Upper lobe of left lung (tissue), 6 donors: ENCODE results near the gene CHMP1B. TPM values are rescaled to one million over a fixed set of nuclear protein-coding genes. Genes with fewer than 3 reads are reported as not detected.

Source experiments
- ATAC-seq, 2 donors: fragments of 200-7000 bp; cut with Tn5 transposase; one replicate each; pipeline ENCODE4 v1.9.1; 2022; ENCODE audit warnings: mild to moderate bottlenecking in 2 of 2, moderate library complexity in 2 of 2; ENCODE audit not compliant: low FRiP score in 2 of 2
- DNase-seq, 2 donors: peaks; one replicate each; pipeline ENCODE4 v3.0.0-alpha.2; 2019 to 2020
- H3K27ac ChIP-seq, 4 donors: fragments of 200-600 bp; sonication (generic); one replicate each; pipeline ENCODE4 v1.5.1; 2016 to 2019
- H3K27me3 ChIP-seq, 4 donors: fragments of 200-600 bp; sonication (generic); one replicate each; pipeline ENCODE4 v1.5.1; 2017 to 2019
- H3K36me3 ChIP-seq, 4 donors: fragments of 200-600 bp; sonication (generic); one replicate each; pipeline ENCODE4 v1.5.1; 2016 to 2019
- H3K4me1 ChIP-seq, 4 donors: fragments of 200-600 bp; sonication (generic); one replicate each; pipeline ENCODE4 v1.5.1; 2018 to 2019
- H3K4me3 ChIP-seq, 4 donors: fragments of 200-600 bp; sonication (generic); one replicate each; pipeline ENCODE4 v1.5.1; 2017 to 2019; ENCODE audit warnings: mild to moderate bottlenecking in 2 of 4, moderate library complexity in 1 of 4
- H3K9me3 ChIP-seq, 4 donors: fragments of 200-600 bp; sonication (generic); one replicate each; pipeline ENCODE4 v1.5.1; 2018 to 2019
- EP300 ChIP-seq, 4 donors: sonication (generic); formaldehyde crosslinking; IDR thresholded peaks; one replicate each; pipeline ENCODE4 v1.5.1; 2017; ENCODE audit warnings: antibody characterized with exemption in 4 of 4, control low read depth in 2 of 4
- POLR2A ChIP-seq, 4 donors: fragments of 450-650 bp; IDR thresholded peaks; one replicate each; pipeline ENCODE4 v1.5.1; 2016 to 2017; ENCODE audit warnings: antibody characterized with exemption in 4 of 4, mild to moderate bottlenecking in 2 of 4
- POLR2AphosphoS5 ChIP-seq, 2 donors: sonication (generic); formaldehyde crosslinking; IDR thresholded peaks; one replicate each; pipeline ENCODE4 v1.5.1; 2017; ENCODE audit warnings: antibody characterized with exemption in 2 of 2
- WGBS, 2 donors: methylation state at CpG; one replicate each; pipeline ENCODE4 v1.1.5; 2017 to 2018; 5-methylcytosine and 5-hydroxymethylcytosine counted together
- total RNA-seq, 6 donors: library from RNA; depleted of rRNA in 4 of 6; stranded (reverse); fragments of >200 nt in 4 of 6; gene quantifications; one replicate each; pipeline versions ENCODE4 v1.1.0 to v1.2.1, GENCODE V29; 2016 to 2021
- TF ChIP-seq, protein P1 (sequence below), 6 experiments: fragments of 450-650 bp in 4 of 6; fragments of 200-600 bp in 2 of 6; sonication (generic) in 2 of 6; IDR thresholded peaks; one replicate each; pipeline ENCODE4 v1.5.1; 2016 to 2019; ENCODE audit warnings: antibody characterized with exemption in 6 of 6
- donor health status: DM: no; HTN: no; CAD: no; lungs with moderate emphysema.
- donor health status: DM: no; HTN: yes; CAD: no; lungs with severe emphysema.

CHMP1B gene
- total RNA-seq, 6 donors from 2014 or later = 29.3 to 61.4 (median 50.0) TPM

DNA sequence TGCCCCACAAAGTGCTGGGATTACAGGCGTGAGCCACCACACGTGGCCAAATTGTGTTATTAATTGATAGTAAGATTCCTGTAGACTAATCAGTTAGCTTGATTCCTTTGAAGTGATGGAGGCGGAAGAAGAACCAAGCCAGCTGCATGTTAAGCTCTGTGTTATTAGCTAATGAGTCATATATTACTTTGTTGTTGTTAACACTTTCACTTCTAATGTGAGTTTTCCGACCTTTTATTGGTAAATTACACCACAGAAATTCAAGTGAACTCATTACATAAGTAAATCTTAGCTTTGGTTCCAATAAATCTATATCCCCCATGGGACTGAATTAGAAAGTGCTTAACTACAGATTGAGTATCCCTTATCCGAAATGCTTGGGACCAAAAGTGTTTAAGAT is 20.3 kb downstream of the CHMP1B start:
- Histone ChIP-seq H3K9me3 (no peaks in the 10 kb centered on the region), H3K27me3 (no peaks in the 10 kb centered on the region), H3K27ac (no peak overlapping the region), H3K4me3 (no peak overlapping the region), H3K4me1 (peaks cover 0 to 3% (median 0%) of the 10 kb centered on the region in 4 donors), H3K36me3 (no peaks in the 10 kb centered on the region)
- ATAC-seq = no peak
- WGBS, 2 donors = 71 to 78% methylated on average over 5 of the region's 5 CpGs
- TF ChIP-seq EP300 (IDR thresholded peaks at IDR 0.05) (no peak), POLR2AphosphoS5 (IDR thresholded peaks at IDR 0.05) (no peak), POLR2A (IDR thresholded peaks at IDR 0.05) (no peak)
- TF ChIP-seq, protein P1, sequence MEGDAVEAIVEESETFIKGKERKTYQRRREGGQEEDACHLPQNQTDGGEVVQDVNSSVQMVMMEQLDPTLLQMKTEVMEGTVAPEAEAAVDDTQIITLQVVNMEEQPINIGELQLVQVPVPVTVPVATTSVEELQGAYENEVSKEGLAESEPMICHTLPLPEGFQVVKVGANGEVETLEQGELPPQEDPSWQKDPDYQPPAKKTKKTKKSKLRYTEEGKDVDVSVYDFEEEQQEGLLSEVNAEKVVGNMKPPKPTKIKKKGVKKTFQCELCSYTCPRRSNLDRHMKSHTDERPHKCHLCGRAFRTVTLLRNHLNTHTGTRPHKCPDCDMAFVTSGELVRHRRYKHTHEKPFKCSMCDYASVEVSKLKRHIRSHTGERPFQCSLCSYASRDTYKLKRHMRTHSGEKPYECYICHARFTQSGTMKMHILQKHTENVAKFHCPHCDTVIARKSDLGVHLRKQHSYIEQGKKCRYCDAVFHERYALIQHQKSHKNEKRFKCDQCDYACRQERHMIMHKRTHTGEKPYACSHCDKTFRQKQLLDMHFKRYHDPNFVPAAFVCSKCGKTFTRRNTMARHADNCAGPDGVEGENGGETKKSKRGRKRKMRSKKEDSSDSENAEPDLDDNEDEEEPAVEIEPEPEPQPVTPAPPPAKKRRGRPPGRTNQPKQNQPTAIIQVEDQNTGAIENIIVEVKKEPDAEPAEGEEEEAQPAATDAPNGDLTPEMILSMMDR (IDR thresholded peaks at IDR 0.05) = no peak
- no peak for DNase-seq

- Histone ChIP-seq H3K36me3 (no peaks in the 10 kb centered on the region), H3K4me1 (peaks cover 0 to 3% (median 0%) of the 10 kb centered on the region in 4 donors), H3K27ac (no peak overlapping the region), H3K4me3 (no peak overlapping the region), H3K9me3 (no peaks in the 10 kb centered on the region), H3K27me3 (no peaks in the 10 kb centered on the region)
- ATAC-seq (peak; percentile 67 to 69), DNase-seq (peak in 1 of 2 donors; percentile 48)
- WGBS, 2 donors = 67 to 70% methylated on average over 13 of the region's 13 CpGs
- no peak for TF ChIP-seq POLR2A (IDR thresholded peaks at IDR 0.05)
- TF ChIP-seq EP300 (IDR thresholded peaks at IDR 0.05) = peak in 1 of 4 donors; percentile 28
- no peak for TF ChIP-seq POLR2AphosphoS5 (IDR thresholded peaks at IDR 0.05)
- TF ChIP-seq, protein P1 (IDR thresholded peaks at IDR 0.05) = peak in 5 of 6 experiments; percentile 26 to 54 (median 45)
Measured at GRCh38 chr18:11872479-11873136, 21.4 kb downstream of the CHMP1B start.

DNA sequence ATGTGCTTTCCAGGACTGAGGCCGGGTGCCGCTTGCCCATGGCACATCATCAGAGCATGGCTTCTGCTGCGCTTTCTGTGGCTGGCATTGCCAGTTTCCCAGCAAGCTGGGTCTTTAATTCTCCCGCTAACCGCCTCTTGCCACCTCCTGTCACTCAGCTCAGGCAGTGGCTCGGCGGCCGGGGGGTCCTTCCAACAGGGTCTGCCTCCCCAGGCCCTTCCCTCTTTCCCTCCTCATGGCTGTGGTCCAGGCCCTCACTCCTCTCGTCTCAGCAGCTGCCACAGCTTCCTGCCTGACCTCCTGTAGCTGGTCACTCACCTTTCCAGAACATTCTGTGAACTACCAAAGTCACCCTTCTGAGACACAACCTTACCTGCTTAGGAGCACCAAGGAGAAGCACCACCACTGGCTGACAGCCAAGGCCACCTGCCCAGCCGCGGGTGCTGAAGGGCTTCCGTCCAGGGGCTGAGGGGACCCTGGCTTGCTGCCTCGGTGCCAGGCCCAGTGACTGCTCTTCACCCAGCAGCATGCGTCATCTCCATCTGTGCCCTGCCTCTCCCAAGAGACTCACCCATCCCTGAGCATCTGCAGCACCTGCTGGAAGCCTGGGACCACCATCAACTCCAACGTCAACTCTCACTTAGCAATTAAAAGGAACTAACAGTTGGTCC is 22.6 kb downstream of the CHMP1B start:
- 83 to 89% methylated on average over 15 of the region's 15 CpGs for WGBS, 2 donors
- peak in 1 of 2 donors; percentile 61 for DNase-seq

GRCh38 chr18:11874676-11875075 is 23.5 kb downstream of the CHMP1B start:
- Histone ChIP-seq H3K36me3 (no peaks in the 10 kb centered on the region), H3K4me3 (no peak overlapping the region), H3K9me3 (no peaks in the 10 kb centered on the region), H3K4me1 (peaks cover 0 to 3% (median 0%) of the 10 kb centered on the region in 4 donors), H3K27ac (no peak overlapping the region), H3K27me3 (no peaks in the 10 kb centered on the region)
- WGBS, 2 donors = 83 to 96% methylated on average over 6 to 8 of the region's 8 CpGs
- ATAC-seq (peak in 1 of 2 donors; percentile 52), DNase-seq (no peak)
- TF ChIP-seq POLR2AphosphoS5 (IDR thresholded peaks at IDR 0.05) (no peak), EP300 (IDR thresholded peaks at IDR 0.05) (no peak), POLR2A (IDR thresholded peaks at IDR 0.05) (no peak)
- TF ChIP-seq, protein P1 (IDR thresholded peaks at IDR 0.05) = no peak

More for the DNA sequence above, 22.6 kb downstream of the CHMP1B start:
- no peaks in the 10 kb centered on the region for H3K27me3 ChIP-seq
- no peak for TF ChIP-seq POLR2A (IDR thresholded peaks at IDR 0.05)
- TF ChIP-seq EP300 (IDR thresholded peaks at IDR 0.05) = no peak
- no peak for TF ChIP-seq POLR2AphosphoS5 (IDR thresholded peaks at IDR 0.05)
- TF ChIP-seq, protein P1 (IDR thresholded peaks at IDR 0.05) = no peak
- ATAC-seq = no peak
- no peaks in the 10 kb centered on the region for H3K9me3 ChIP-seq
- no peaks in the 10 kb centered on the region for H3K36me3 ChIP-seq
- H3K4me1 ChIP-seq = peaks cover 0 to 3% (median 0%) of the 10 kb centered on the region in 4 donors
- no peak overlapping the region for H3K27ac ChIP-seq
- no peak overlapping the region for H3K4me3 ChIP-seq
